Breast epithelium (tissue), 3 donors: ENCODE data around the gene PTPRG.

ENCODE experiments used
- POLR2A ChIP-seq: fragments of 450-650 bp; IDR thresholded peaks from one replicate; pipeline ENCODE4 v1.6.1; 2016; ENCODE audit warnings: antibody characterized with exemption, mild to moderate bottlenecking, moderate library complexity
- POLR2AphosphoS5 ChIP-seq, 3 donors: sonication (generic); formaldehyde crosslinking; IDR thresholded peaks; one replicate each; pipeline ENCODE4 v1.6.1; 2017; ENCODE audit warnings: antibody characterized with exemption in 3 of 3
- TF ChIP-seq, protein P1 (sequence below), 3 donors: fragments of 450-650 bp; IDR thresholded peaks; one replicate each; pipeline ENCODE4 v1.5.1; 2016 to 2017; ENCODE audit warnings: antibody characterized with exemption in 3 of 3, mild to moderate bottlenecking in 3 of 3, moderate library complexity in 3 of 3

DNA sequence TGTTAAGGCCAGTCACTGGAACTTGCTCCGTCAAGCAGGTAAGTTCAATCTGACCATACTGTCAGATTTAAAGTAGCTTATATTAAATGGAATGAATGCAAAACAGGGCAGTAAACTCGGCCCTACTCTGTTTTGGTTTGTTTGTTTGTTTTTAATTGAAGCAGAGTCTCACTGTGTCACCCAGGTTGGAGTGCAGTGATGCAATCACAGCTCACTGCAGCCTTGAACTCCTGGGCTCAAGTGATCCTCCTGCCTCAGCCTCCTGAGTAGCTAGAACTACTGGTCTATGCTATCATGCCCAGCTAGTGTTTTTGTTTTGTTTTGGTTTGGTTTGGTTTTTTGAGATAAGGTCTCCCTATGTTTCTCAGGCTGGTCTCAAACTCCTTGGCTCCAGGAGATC, 507.0 kb downstream of the PTPRG start:
- TF ChIP-seq POLR2AphosphoS5 (IDR thresholded peaks at IDR 0.05) (no peak), POLR2A (no peak)
- TF ChIP-seq, protein P1, sequence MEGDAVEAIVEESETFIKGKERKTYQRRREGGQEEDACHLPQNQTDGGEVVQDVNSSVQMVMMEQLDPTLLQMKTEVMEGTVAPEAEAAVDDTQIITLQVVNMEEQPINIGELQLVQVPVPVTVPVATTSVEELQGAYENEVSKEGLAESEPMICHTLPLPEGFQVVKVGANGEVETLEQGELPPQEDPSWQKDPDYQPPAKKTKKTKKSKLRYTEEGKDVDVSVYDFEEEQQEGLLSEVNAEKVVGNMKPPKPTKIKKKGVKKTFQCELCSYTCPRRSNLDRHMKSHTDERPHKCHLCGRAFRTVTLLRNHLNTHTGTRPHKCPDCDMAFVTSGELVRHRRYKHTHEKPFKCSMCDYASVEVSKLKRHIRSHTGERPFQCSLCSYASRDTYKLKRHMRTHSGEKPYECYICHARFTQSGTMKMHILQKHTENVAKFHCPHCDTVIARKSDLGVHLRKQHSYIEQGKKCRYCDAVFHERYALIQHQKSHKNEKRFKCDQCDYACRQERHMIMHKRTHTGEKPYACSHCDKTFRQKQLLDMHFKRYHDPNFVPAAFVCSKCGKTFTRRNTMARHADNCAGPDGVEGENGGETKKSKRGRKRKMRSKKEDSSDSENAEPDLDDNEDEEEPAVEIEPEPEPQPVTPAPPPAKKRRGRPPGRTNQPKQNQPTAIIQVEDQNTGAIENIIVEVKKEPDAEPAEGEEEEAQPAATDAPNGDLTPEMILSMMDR (IDR thresholded peaks at IDR 0.05) = no peak
